Left renal pelvis (tissue), 4 donors: Measurements from ENCODE around the gene SF1. TPM values are rescaled to one million over a fixed set of nuclear protein-coding genes. Genes with fewer than 3 reads are reported as not detected.

ENCODE experiments used
- DNase-seq, 4 donors: peaks; one replicate each; pipeline ENCODE4 v3.0.0-alpha.2; 2013; ENCODE audit warnings: low read depth in 4 of 4, low spot score in 3 of 4
- polyA plus RNA-seq, 4 donors: library from polyadenylated mRNA; unstranded; fragments of 120-200 nt; gene quantifications; one replicate each; pipeline ENCODE4 v1.2.1, GENCODE V29; 2013; ENCODE audit not compliant: insufficient read length in 4 of 4

Gene SF1
- polyA plus RNA-seq, 4 donors = 299 to 439 (median 376) TPM

DNA sequence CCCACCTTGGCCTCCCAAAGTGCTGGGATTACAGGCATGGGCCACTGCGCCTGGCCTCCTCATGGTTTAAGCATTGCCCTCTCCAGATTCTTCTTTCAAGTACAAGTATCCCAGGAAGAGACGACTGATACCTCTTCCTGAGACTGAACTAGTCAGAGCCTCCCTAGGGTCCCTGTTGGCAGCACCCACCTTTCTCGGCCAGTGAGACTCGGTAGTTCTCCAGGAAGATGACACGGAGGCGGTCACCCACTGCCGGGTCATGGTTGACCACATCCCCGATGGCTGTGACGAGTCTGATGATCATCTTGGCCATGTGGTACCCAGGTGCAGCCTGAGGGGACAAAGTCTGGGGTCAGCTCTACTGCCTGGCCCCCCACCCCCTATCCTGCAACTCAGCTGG lies 27.2 kb downstream of the SF1 start:
- DNase-seq = no peak

DNA sequence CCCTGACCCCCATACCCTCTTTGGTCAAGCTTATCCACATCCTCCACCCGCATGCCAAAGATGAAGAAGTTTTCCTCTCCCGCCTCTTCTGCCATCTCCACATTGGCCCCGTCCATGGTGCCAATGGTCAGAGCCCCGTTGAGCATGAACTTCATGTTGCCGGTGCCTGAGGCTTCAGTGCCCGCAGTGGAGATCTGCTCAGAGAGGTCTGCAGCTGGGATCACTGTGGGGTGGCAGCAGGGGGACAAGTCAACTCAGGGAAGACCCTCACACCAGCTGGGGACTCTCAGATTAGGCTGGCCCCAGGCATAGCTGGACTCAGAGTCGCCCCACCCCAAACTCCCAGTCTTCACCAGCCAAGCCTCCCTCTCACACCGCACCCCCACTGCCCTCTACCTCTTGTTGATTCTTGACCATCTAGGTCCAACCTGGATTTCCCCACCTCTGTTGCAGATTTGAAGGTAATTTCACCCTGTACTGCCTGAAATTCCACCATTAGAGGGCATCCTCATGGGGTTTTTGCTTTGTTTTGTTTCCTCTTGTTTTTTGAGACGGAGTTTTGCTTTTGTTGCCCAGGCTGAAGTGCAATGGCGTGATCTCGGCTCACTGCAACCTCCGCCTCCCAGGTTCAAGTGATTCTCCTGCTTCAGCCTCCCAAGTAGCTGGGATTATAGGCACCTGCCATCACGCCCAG lies 27.8 kb downstream of the SF1 start:
- no peak for DNase-seq

- no peak for DNase-seq
These were observed 30.2 kb downstream of the SF1 start for GRCh38 chr11:64747961-64748665.

- no peak for DNase-seq
These were observed 31.9 kb downstream of the SF1 start for GRCh38 chr11:64746486-64746885.

DNA sequence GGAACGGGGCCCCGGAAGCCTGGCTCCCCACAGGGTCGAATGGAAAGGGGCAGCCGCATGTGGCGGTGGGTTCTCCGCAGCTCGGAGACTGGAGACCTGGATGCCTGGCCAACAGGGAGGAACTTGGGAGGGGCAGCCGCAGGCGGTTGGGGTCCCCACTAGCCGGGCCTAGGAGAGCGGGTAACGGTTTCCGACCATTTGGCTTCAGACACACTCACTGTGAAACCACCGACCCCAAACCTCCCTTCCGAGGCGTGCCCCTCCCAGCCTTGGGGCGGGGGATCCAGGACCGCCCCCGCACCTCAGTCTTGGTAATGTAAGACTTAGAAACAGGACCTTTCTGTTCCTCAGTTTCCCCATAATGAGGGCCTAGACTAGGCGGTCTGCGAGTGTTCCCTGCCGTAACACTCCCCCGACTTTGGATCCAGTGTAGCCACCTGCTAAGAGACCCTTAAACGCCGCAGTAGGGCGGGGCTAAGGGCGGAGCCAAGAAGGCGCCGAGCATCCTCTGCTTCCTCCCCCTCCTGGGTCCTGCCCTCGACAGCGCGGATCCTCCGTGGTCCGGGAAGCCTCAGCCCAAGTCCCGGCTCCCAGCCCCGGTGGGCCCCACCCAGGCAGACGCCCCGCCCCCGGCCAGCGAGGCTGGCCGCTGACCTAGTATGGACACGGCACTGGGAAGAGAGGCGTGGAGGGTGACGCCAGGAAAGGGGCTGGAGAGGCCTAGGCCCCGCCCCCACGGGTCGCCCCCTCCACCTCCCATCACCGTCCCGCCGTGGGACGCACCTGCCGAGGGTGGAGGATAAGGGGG lies 32.6 kb downstream of the SF1 start:
- no peak for DNase-seq

DNA sequence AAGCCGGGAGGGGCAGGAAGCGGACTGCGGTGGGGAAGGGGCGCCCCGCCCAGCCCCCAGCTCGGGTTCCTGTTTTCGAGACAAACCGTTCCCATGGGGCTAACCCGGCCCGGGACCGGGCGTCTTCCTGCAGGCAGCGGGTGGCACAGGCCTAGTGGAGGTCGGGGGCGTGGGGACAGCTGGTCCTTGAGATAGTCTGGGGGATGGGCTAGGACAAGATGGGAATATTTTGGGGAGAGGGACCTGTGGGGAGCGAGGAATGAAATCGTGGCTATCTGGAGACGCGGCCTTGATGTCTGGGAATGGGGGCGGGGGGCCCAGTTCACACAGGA lies 33.2 kb downstream of the SF1 start:
- no peak for DNase-seq

DNA sequence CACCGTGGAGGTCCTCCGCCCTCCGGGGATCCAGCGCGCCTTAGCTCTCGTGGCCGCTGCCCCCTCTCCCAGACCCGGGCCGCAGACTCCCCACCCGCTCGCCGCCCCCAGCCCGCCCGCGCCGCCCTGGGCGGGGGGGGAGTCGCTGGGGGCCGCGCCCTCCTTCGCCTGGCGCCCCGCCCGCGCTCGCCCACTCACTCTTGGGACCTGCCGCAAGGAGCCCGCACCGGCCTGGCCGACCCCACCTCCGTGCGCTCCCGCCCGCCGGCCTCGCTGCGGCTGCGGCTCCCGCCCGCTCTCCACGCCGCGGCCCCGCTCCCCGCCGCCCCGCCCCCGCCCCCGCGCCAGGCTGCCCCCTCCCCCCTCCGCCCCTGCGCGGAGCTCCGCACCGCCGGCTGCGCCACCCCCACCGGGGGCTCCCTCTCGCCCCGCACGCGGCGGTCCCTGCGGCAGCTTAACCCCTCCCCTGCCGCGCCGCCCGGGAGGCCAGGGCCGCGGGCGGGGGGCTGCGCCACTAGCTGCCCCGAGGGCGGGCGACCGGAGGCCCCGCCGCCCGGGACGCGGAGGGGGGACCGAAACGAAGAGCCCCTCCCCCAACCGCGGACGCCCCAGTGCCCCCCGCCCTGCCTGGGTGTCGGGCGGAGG lies 33.7 kb downstream of the SF1 start:
- no peak for DNase-seq

DNA sequence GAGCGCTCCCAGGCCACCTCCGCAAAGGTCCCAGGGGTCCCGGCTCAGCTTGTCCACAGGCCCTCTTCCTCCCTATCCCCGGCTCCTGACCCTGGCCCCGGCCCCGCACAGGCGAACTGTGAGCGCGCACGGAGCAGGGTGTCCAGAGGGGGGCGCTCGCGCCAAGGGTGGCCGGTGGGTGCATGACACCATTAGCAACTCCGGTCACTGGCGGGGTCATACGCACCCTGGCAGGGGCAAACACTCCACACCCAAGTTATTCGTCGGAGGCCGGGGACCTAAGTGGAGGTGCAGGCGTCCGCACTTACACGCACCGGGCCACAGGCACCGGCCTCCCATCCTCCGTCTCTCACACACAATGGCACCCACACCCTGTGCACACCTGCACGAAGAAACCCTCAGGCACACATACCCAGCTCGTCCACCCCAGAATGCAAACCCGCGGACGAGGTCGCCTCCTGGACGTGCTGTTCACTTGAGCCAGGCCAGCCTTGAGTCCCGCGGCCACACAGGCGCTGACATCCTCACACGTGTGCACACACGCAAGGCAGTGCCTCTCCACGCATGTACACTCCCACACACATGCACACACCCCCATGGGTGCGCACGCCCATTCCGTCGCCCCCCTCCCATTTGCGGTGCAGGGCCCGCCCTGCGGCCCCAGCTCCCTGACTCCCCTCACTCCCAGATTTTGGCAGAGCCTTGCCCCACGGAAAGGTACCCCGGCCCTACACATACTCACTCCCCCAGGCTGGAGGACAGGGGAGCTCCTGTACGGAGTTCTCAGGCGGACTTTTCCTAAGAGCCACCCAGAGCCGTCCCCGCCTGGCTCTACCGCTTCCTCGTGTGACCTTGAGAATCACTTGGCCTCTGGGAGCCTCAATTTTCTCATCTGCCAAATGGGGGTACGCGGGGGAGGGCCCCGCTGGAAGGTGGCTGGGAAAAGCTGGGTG lies 34.5 kb downstream of the SF1 start, which contains the start of gene RASGRP2:
Gene RASGRP2, minus strand, starts transcription at position 552 of the 953 bp plus-strand sequence. CDS start 1,276 bp downstream, outside the sequence.
- DNase-seq = no peak

DNA sequence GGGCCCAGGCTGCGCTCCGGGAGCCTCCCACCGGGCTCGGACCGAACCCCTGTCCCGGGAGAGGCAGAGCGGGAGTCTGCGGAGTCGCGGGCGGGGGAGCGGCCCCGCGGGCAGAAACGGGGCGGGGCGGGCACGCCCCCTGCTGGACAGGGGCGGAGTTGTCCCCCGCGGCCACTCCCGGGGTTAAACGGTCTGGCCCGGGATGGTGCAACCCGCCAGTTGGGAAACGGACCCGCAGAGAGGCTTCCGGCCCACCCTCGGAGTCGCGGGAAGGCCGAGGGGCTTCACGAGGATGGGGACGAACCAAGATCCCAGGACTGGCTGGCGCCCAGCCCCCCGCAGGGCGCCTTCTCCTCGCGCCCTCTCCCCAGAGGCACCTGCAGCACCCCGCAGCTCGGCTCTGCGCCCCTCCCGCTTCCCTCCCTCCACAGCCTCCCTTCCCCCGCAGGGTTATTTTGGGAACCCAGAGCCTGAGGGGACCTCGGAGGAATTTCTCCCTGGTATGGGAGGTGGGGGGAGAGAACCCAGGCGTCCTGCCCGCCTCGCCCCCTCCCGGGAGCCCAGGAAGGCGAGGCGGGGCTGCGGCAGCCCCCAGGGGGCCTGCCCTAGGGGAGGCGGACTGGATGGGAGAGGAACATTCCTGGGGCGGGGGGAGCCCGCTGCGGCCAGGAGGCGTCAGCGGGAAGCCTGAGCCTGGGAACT lies 35.3 kb downstream of the SF1 start:
- DNase-seq = no peak

- no peak for DNase-seq
These were observed 36.1 kb downstream of the SF1 start for GRCh38 chr11:64742087-64742888.

DNA sequence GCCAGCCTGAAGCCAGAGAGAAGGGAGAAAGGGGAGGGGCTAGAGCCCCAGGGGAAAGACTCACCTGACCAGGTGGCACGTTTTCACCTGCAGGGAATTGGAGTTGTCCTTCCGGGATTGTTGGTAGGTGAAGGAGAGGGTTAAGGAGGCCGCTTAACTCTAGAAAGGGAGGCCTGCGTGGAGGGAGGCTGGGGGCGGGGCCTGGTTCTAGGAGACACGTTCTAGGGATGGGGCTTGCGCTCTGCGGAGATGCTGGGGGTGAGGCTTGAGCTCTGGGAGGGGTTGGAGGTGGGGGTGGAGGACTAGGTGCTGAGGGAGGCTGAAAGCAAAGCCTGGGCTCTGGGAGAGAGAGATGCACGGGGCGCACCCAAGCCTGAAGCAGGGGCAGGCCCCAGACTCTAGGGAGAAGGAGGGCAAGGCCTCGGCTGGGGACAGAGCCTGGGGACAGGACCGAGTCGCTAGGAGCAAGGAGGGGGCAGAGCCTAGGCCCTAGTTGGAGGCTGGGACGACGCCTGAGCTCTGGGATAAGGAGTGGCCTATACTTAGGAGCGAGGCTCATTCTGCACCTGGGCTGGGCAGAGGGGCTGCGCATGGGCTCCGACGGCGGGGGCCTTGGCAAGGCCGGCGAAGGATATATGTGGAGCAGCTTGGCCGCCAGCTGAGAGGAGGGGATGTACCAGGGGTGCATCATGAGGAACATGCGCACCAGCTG lies 36.8 kb downstream of the SF1 start:
- no peak for DNase-seq

DNA sequence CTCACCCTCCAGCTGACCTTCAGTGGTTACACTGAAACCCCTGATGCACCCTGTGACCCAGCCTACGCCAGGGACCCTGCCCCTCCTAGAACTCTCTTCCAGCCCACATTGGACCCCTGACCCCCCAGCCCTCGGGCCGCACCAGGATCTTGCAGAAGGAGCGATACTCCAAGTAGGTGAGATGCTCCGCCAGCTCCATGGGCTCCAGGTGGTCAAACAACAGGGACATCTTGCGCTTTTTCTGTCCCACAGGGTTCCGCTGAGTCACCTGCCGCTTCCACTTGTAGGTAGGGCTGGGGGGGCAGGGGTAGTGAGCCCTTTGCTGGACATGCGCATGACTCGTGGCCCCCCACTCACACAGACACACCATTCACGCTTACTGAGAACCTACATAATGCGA lies 38.5 kb downstream of the SF1 start:
- DNase-seq = no peak

GRCh38 chr11:64736654-64737053 lies 41.7 kb downstream of the SF1 start:
- DNase-seq = no peak

GRCh38 chr11:64735725-64736259 lies 42.5 kb downstream of the SF1 start:
- no peak for DNase-seq

- no peak for DNase-seq
These were observed 43.3 kb downstream of the SF1 start for GRCh38 chr11:64734811-64735724.

DNA sequence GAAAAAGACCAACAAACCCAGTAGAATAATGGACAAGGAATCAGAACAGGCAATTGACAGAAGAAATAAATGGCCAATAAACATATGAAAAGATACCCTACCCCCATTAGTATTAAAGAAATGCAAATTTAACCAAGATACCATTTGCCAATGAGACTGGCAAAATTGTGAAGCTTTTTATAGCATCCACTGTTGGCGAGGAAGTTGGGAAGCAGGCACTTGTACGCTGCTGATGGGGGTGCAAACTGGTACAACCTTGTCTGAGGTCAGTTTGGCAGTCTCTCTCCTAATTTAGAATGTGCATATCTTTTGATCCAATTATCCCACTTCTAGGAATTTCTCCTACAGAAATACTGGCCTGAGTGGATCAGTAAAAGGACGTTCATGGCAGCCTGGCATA lies 46.7 kb downstream of the SF1 start:
- DNase-seq = no peak
